HG02610 (cell line): ENCODE results near the gene MSRB3.

Experiments used
- ATAC-seq: cut with Tn5 transposase; IDR thresholded peaks from one replicate; pipeline ENCODE4 v1.9.1; 2021; ENCODE audit warnings: mild to moderate bottlenecking, moderate library complexity; ENCODE audit not compliant: unreplicated experiment

MSRB3 gene

DNA sequence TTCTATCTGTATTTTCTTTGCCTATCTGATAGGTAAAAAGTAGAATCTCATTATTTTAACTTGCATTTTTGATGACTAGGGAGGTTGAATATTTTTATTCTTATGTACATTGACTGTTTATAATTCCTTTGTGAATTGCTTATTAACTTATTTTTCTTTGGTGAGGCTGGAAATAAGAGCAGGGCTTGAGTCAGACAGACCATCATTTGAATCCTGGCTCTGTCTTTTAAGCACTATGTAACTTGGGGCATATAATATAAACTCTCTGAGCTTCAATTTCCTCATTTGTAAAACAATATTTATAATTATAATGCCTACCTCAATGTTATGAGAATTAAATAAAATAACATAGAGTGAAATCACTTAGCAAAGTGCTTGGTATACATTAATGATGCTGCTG, 108.9 kb downstream of the MSRB3 start:
- no peak for ATAC-seq

DNA sequence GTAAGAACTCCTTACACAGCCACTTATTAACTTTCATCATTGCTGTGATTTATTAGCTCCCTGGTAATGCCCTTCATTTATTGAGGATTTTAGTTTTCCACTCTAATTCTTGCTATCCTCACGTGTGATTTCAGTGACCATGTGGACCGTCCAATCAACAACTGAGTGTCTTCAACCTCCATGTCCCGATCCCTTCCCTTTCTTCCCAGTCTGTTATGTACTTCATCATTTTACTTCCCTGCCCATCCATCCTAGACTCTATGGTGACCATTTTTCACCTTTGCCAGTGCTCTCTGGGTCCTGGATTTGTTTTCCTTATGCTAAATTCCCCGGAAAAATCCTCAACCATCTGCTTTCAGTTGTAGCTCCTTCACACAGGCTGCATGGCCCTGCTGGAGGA, 111.0 kb downstream of the MSRB3 start:
- no peak for ATAC-seq

DNA sequence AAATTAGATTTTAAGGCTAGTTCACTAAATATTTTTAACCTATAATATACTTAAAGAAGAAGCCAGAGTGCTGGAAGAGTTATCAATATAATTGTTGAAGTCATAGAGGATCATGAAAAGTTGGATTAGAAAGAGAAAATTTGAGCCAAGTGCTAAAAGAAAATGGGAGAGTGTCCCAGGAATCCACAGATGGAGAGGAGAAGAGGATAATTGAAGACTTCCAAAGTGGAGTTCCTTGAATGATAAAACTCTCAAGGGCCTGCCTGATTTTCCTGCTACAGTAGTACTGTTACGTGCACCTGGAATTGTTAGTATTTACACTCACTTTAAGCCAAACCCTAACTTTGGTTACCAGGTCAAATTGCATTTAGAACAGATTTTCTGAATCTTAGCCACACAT, 113.2 kb downstream of the MSRB3 start:
- ATAC-seq: no peak

DNA sequence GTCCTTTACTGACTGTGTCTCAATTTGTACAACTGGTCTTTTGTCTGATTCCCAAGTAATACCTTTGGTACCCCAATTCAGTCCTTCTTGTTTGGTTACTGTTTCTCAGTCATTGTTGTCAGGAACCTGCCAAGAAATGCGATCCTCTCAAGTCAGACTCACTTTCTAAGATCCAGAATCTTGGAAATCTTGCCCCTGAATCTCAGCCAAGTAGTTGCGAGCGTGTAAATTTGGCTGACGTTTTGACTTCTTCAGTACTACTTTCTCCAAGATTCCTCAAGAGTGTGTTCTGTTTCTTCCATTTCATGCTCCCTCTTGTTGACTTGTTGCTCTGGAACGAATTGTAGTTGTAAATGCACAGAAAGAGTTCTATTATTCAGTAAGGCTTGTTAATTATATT, 114.0 kb downstream of the MSRB3 start:
- ATAC-seq: no peak

DNA sequence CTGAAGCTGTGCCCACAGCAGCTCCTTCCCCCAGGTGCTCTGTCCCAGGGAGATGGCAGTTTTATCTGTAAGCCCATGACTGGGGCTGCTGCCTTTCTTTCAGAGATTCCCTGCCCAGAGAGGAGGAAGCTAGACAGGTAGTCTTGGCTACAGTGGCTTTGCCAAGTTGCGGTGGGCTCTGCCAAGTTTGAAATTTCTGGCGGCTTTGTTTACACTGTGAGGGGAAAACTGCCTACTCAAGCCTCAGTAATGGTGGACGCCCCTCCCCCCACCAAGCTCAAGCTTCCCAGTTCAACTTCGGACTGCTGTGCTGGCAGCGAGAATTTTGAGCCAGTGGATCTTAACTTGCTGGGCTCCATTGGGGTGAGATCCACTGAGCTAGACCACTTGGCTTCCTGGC, 124.7 kb downstream of the MSRB3 start:
- ATAC-seq: no peak

DNA sequence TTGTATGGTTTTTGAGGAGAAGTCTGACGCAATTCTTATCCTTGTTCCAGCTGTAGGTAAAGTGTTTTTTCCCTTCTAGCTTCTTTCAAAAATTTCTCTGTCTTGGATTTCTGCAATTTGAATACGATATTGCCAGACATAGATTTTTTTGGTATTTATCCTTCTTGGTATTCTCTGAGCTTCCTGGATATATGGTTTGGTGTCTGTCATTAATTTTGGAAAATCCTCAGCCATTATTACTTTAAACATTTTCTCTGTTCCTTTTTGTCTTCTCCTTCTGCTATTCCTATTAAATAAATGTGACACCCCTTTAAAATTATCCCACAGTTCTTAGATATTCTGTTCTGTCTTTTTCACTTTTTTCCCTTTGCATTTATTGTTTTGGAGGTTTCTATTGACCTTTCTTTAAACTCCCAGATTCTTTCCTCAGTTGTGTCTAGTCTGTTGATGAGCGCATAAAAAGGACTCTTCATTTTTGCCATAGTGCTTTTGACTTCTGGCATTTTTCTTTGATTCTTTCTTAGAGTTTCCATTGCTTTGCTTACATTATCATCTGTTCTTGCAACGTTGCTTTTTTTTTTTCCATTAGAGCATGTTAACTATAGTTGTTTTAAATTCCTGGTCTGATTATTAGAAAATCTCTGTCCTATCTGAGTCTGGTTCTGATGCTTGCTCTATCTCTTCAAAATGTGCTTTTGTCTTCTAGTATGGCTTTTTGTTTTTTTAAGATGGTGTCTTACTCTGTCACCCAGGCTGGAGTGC, 129.1 kb downstream of the MSRB3 start:
- ATAC-seq: no peak

DNA sequence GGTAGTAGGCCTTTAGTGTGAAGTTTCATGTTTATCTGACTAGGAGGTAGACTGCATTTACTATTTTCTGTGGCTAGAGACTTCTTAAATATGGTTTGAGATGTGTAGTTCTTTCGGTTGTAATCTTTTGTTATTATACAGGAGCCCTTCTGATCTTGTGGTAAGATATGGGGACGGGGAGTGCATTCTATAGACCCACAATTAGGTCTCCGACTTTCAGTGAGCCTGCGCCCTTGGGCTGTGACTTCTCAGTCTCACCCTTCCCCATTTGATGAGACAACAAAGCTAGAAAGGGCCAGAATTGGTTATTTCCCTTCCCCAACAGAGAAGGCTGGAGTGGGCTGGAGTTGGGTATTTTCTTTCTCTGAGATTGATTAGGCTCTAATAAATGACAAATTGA, 130.0 kb downstream of the MSRB3 start:
- no peak for ATAC-seq

DNA sequence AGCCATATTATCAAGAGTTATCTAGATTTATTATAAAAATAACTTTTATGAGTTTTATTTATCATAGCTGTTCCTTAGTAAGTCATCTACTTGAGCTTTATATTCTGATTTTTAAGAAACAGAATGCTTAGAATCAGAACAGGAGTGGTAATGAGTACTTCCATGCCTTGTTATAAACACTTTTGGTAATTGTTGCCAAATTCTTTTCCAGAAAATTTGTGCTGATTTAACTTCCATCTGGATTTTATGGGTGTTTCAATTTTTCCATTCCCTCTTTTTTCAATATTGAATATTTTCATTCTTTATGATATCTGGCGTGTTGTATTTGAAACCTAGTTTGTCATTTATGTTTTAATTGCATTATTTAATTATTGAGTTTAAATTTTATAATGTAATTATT, 131.2 kb downstream of the MSRB3 start:
- no peak for ATAC-seq

DNA sequence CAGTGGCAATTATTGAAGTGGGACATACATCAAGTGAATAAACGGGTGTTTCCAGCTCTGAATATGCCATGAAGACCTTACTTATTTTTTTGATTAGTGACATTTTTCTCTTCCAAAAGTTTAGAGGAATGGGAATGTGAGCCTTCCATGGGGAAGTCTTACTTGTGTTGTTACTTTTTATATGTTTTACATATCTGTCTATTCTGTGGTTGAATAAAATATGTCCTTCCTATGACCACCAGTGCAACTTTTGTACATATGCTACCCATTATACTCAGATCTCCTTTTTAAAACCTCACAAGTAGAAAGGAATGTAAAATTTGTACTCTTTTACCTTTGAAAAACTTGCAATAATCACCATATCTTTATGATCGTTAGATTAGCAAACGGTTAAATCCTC, 132.7 kb downstream of the MSRB3 start:
- no peak for ATAC-seq

DNA sequence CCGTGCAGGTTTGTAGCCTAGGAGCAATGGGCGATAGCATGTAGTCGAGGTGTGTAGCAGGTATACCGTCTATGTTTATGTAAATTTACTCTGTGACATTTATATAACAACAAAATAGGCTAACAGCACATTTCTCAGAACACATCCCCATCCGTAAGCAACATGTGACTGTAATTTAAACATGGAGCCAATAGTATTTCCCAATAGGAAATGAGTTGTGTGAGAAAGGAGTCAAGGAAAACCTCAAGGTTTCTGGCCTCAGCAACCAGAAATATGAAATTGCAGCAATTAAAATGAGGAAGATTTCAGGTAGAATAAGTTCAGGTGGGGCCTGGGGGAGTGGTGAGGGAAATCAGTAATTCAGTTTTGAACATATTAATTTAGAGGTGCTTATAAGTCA, 136.0 kb downstream of the MSRB3 start:
- ATAC-seq: no peak

DNA sequence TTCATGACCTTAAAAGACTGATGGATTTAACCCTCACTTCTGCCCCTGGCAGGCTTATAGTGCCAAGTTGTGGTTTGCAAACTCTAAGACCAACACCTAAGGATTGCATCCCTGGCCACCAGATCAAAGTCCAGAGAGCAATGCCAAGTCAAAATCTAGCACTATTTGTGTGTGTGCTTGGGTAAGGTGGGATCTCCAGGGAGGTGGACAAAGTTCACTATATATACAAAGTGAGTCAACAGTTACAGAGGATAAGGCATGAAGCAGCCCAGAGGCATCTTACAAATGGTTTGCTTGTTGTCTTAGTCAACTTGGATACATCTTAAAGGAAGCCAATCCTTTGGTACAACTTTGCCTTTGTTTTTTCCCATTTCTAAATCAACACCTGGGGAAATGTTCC, 137.3 kb downstream of the MSRB3 start:
- no peak for ATAC-seq

DNA sequence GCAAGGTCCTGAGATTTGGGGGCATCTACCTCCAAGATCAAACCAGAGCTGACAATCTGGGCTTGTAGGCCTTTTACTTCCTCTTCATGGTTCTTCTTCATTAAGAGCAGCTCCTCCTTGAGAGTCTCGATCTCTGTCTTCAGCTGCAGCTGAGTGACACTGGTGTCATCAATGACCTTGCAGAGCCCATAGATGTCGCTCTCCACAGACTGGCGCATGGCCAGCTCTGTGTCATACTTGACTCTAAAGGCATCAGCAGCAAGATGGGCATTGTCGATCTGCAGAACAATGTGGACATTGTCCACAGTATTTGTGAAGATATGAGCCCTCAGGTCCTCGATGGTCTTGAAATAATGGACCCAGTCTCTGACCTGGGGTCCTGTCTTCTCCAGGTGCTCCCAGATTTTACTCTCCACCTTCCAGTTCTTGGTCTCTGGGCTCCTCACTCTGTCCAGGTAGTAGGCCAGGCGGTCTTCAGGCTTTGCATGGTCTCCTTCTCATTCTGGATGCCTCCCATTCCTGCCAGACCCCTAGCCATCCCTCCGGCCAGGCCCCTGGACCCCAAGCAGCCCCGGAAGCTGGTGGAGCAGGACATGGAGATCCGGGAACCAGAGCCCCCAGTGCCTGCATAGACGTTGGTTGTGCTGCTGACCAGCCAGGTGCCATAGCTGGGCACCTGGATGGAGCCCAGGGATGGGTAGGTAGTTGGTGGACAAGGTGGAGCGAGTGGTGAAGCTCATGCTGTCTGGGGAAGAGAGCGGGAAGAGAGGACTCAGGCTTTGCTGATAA, 141.0 kb downstream of the MSRB3 start:
- ATAC-seq: no peak

DNA sequence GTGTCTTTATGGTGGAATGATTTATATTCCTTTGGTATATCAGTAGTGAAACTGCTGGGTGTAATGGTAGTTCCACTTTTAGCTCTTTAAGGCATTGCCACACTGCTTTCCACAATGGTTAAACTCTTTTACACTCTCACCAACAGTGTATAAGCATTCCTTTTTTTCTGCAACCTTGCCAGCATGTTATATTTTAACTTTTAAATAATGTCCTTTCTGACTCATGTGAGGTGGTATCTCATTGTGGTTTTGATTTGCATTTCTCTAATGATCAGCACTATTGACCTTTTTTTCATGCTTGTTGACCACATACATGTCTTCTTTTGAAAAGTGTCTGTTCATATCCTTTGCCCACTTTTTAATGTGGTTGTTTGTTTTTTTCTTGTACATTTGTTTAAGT, 142.5 kb downstream of the MSRB3 start:
- no peak for ATAC-seq

DNA sequence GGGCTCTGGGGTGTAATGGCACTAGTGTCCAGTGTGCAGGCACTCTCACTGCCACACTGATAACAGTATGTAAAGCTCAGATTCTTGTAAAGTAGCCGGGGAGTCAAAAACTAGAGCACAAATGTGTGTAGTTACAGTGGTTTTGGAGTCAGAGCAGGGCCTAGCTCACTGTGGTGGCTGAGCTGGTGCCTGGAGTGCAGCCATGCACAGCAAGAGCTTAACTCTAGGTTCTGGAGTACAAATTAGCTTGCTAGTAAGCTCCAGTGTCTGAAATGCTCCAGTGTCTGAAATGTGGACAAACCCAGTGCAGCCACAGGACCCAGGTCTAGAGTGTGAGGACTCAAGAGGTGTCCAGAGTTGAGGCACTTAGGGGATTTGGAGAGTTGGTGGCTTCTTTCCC, 149.2 kb downstream of the MSRB3 start:
- ATAC-seq: no peak

DNA sequence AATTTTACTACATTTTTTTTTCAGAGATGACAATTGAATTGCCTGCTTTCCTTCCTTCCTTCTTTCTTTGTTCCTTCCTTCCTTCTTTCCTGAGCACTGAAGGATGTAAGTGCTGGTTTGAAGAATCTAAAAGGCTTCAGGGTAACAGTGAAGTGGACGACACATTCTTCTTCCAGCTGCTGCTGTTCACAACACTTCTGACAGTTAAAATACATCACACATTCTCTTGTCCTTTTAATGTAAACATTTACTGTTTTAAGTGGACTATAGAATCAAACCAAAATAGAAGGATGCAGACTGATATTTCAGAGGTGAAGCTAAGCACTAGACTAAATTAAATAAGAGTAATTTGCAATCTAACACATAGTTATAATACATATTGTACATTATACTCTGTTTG, 151.5 kb downstream of the MSRB3 start:
- no peak for ATAC-seq

DNA sequence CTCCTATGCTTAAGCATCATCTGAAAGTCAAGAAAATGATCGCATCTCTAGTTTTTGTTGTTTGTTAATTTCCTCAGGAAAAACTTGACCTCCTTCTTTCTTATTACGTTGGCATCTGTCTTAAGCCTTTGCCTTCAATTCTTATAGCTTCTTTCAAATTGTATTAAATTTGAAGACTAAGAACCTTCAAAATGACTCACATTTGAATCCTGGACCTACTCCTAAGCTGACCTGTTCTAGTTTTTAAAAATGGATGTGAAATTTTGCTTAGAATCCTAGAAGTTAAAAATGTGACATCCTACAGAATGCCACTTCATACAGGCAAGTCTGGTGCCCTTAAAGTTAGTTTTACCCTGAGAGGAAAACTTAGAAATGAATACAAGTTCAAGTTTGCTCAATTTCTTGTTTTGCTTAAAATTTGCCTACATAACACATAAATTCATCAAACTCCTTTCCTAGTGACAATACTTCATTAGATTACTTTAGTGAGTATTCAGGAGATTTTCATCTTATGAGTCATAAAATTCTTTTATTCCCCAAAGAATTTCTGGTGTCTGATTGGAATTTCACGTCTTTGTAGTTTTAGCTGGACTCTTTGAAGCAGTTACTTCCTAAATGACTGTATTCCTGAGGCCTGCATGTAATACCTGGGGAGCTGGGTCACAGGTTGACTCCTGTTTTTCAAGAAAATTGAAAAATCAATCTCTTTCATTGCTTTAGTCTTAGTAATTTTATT, 152.3 kb downstream of the MSRB3 start:
- no peak for ATAC-seq

DNA sequence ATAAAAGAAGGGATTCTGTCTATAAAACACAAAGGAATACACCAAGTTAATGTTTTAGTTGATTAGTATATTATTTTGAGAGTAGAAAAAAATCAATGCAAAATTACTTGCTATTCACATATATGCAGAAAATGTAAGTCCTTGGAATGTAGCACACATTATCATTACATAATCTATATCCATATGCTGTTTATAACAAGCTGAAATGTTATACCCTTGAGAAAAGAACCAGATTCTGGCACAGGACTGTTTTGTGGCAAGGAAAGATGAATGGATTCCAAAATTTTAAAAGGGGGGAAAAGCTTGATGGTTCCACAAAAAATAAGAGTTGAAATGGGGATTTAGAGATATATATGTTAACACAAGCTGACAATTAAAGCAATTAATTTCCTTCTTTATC, 153.6 kb downstream of the MSRB3 start:
- no peak for ATAC-seq

DNA sequence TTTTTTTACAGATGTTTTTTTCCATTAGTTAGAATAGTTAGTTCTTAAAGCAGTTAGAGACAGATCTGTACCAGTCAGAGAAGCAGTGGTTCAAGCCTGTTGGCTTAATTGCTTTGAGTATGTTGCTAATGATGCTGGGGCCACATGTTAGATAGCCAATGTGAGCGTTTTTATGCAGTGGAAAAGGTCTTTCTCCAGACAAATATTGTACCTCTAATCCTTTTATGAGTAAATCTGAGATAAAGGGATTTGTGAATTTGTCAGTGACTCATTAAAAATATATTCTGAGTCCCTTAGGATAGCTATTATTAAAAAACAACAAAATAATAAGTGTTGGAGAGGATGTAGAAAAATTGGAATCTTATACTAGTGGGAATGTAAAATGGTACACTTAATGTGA, 154.2 kb downstream of the MSRB3 start:
- ATAC-seq: no peak

DNA sequence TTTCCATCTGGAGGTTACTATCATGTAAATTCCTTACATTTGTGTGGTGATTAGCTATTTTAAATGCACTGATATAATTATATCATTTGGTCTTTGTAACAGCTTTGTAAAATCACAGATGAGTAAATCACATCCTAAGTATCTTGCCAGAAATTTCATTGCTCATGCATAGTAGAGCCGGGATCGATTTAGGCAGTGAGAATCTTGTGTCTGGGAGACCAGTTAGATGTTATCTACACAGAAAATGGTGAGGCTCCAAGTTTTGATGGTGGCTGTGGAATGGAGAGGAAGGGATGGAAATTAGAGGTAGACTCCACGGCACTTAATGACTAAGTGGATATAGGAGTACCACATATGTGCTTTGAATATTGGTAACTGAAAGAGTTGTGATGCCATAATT, 156.3 kb downstream of the MSRB3 start:
- ATAC-seq: no peak

DNA sequence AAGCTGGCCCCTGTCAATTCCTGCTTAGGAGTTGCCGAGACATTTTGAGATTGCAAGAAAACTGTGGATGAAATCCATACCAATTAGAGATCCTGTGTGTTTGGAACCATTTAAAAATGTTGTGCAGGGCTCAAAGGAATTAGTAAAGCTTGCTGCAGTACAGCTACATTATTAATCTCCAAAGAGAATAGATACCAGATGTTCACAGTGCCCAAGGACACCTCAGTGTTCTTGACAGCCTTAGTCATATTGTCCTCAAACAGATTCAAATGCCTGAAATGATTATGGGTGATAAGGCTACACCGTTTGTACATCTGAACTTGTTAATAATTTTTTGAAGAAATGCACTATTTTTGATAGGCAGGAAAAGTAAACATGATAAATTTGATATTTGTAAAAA, 164.6 kb downstream of the MSRB3 start:
- ATAC-seq: no peak

DNA sequence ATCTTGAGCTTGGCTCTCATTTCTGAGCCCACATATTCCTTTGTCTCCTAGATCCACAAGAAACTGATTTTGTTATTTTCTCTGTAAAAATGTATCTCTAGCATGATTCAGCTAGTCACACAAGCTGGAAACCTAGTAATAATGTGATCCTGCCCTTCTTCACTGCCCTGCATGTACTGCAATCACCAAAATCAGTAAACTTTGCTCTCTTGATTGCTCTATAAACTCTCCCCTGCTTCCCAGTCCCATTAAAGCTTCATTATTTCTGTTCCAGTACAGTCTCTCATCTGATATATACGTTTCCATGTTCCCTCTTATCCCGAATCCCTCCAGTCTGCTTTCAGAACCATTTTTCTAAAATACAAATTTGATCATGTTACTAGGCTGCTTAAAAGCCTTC, 166.5 kb downstream of the MSRB3 start:
- ATAC-seq: no peak

DNA sequence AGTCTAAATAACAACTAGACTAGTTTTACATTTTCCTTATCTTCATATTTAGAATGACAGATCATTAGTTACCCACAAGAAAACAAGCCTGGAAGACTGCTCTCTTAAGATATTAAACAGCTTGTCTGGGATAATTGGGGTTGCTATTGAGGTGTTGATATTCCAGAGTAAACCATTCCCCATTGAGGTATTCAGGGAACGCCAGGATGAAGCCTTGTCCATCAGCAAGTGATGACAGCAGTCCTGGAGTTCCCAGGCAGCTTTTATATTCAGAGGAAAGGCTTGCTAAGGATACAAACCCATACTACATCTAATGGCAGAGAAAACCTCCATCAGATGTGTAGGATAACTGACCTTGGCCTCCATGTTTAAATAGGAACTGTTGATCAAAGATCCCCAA, 168.4 kb downstream of the MSRB3 start:
- ATAC-seq: no peak
